Smooth muscle cell (in vitro differentiated cells): ENCODE data around the gene PKP2. TPM values are rescaled to one million over a fixed set of nuclear protein-coding genes. Genes with fewer than 3 reads are reported as not detected.

ENCODE experiments used
- DNase-seq: peaks from one replicate; lab custom pipeline; 2025; ENCODE audit not compliant: unreplicated experiment; lab: John Stamatoyannopoulos, UW
- H2AFZ ChIP-seq: fragments of 200-600 bp; sonication (generic); 2 replicates; pipeline ENCODE4 v1.6.0; 2016; ENCODE audit warnings: antibody characterized with exemption, low read depth, mild to moderate bottlenecking
- H3F3A ChIP-seq: fragments of 200-600 bp; sonication (generic); 2 replicates; pipeline ENCODE4 v1.6.0; 2017; ENCODE audit warnings: antibody characterized with exemption, low read depth
- H3K27ac ChIP-seq: fragments of 200-600 bp; sonication (generic); 2 replicates; pipeline ENCODE4 v1.5.1; 2016; ENCODE audit warnings: low read depth, mild to moderate bottlenecking
- H3K27me3 ChIP-seq: fragments of 200-600 bp; sonication (generic); 2 replicates; pipeline ENCODE4 v1.6.1; 2016; ENCODE audit warnings: low read depth, mild to moderate bottlenecking
- H3K36me3 ChIP-seq: fragments of 200-600 bp; sonication (generic); 2 replicates; pipeline ENCODE4 v1.5.1; 2016; ENCODE audit warnings: low read depth
- H3K4me1 ChIP-seq: fragments of 200-600 bp; sonication (generic); 2 replicates; pipeline ENCODE4 v1.5.1; 2016; ENCODE audit warnings: low read depth
- H3K4me2 ChIP-seq: fragments of 200-600 bp; sonication (generic); 2 replicates; pipeline ENCODE4 v1.6.0; 2016; ENCODE audit warnings: mild to moderate bottlenecking
- H3K4me3 ChIP-seq: fragments of 200-600 bp; sonication (generic); 2 replicates; pipeline ENCODE4 v1.5.1; 2016; ENCODE audit warnings: mild to moderate bottlenecking
- H3K79me2 ChIP-seq: fragments of 200-600 bp; sonication (generic); 2 replicates; pipeline ENCODE4 v1.6.0; 2016; ENCODE audit warnings: low read depth, mild to moderate bottlenecking
- H3K9ac ChIP-seq: fragments of 200-600 bp; sonication (generic); 2 replicates; pipeline ENCODE4 v1.6.0; 2016; ENCODE audit warnings: low read depth
- H3K9me3 ChIP-seq: fragments of 200-600 bp; sonication (generic); replicated peaks from 2 replicates; pipeline ENCODE4 v1.5.1; 2016; ENCODE audit warnings: low read depth
- H4K20me1 ChIP-seq: fragments of 200-600 bp; sonication (generic); 2 replicates; pipeline ENCODE4 v1.6.0; 2016; ENCODE audit warnings: low read depth
- CTCF ChIP-seq: fragments of 200-600 bp; sonication (generic); IDR thresholded peaks from 2 replicates; pipeline ENCODE4 v1.5.1; 2017; ENCODE audit warnings: borderline replicate concordance, mild to moderate bottlenecking, antibody characterized with exemption; ENCODE audit not compliant: insufficient read depth, poor library complexity, severe bottlenecking
- WGBS: methylation state at CpG from one replicate; pipeline ENCODE4 v1.1.7; 2016; ENCODE audit warnings: low lambda C conversion rate; 5-methylcytosine and 5-hydroxymethylcytosine counted together
- polyA plus RNA-seq: library from polyadenylated mRNA; unstranded; fragments of >200 nt; fragmentation: Nextera tagmentation; extraction: Ambion mirVana; gene quantifications from 2 replicates; pipeline ENCODE4 v1.2.1, GENCODE V29; 2016
- total RNA-seq: library from RNA; depleted of rRNA; stranded (reverse); fragments of >200 nt; gene quantifications from 2 replicates; pipeline ENCODE4 v1.2.3, GENCODE V29; 2014

Gene PKP2
- total and polyA plus RNA-seq, 2 experiments from 2014 or later: 7.3 to 22.3 TPM

GRCh38 chr12:32765906-32766305 is 130.7 kb downstream of the PKP2 start:
- H3K4me3 ChIP-seq: no peak overlapping the region
- no peak overlapping the region for H3K9ac ChIP-seq
- no peak overlapping the region for H3K4me2 ChIP-seq
- H3K27me3 ChIP-seq: no peaks in the 10 kb centered on the region
- no peaks in the 10 kb centered on the region for H3K79me2 ChIP-seq
- no peak overlapping the region for H3K27ac ChIP-seq
- no peaks in the 10 kb centered on the region for H3F3A ChIP-seq
- no peaks in the 10 kb centered on the region for H3K9me3 ChIP-seq
- H2AFZ ChIP-seq: no peak overlapping the region
- DNase-seq: no peak
- 94% methylated on average over 4 of the region's 4 CpGs for WGBS
- TF ChIP-seq CTCF: no peak
- no peaks in the 10 kb centered on the region for H3K36me3 ChIP-seq
- no peaks in the 10 kb centered on the region for H4K20me1 ChIP-seq
- peaks cover 14% of the 10 kb centered on the region for H3K4me1 ChIP-seq

GRCh38 chr12:32761716-32762115 is 134.9 kb downstream of the PKP2 start:
- WGBS: 85% methylated on average over 1 of the region's 1 CpG
- H3K4me1 ChIP-seq: no peaks in the 10 kb centered on the region
- H3K4me2 ChIP-seq: no peak overlapping the region
- no peak overlapping the region for H3K4me3 ChIP-seq
- H3K9ac ChIP-seq: no peak overlapping the region
- no peaks in the 10 kb centered on the region for H3F3A ChIP-seq
- no peaks in the 10 kb centered on the region for H3K36me3 ChIP-seq
- H3K79me2 ChIP-seq: no peaks in the 10 kb centered on the region
- H3K27ac ChIP-seq: no peak overlapping the region
- H4K20me1 ChIP-seq: no peaks in the 10 kb centered on the region
- H3K27me3 ChIP-seq: no peaks in the 10 kb centered on the region
- H3K9me3 ChIP-seq: no peaks in the 10 kb centered on the region
- H2AFZ ChIP-seq: no peak overlapping the region
- no peak for TF ChIP-seq CTCF
- DNase-seq: no peak

- Histone ChIP-seq H3K79me2 (peaks cover 21% of the 10 kb centered on the region), H3K36me3 (peaks cover 3% of the 10 kb centered on the region), H2AFZ (no peak overlapping the region), H3K9ac (no peak overlapping the region), H4K20me1 (no peaks in the 10 kb centered on the region), H3K4me1 (peaks cover 8% of the 10 kb centered on the region), H3K4me3 (no peak overlapping the region), H3K27me3 (no peaks in the 10 kb centered on the region), H3K9me3 (no peaks in the 10 kb centered on the region), H3F3A (no peaks in the 10 kb centered on the region), H3K27ac (no peak overlapping the region), H3K4me2 (no peak overlapping the region)
- DNase-seq: no peak
- no peak for TF ChIP-seq CTCF
- WGBS: 98% methylated on average over 3 of the region's 3 CpGs
Measured at GRCh38 chr12:32757157-32757556, 139.4 kb downstream of the PKP2 start.

- no peaks in the 10 kb centered on the region for H3K27me3 ChIP-seq
- H3K27ac ChIP-seq: no peak overlapping the region
- no peaks in the 10 kb centered on the region for H4K20me1 ChIP-seq
- TF ChIP-seq CTCF: no peak
- DNase-seq: no peak
- H3K4me3 ChIP-seq: peak overlapping the region; percentile 79
- no peak overlapping the region for H3K9ac ChIP-seq
- H3K4me1 ChIP-seq: peaks cover 8% of the 10 kb centered on the region
- H3K9me3 ChIP-seq: no peaks in the 10 kb centered on the region
- H2AFZ ChIP-seq: no peak overlapping the region
- 36% methylated on average over 8 of the region's 8 CpGs for WGBS
- peaks cover 9% of the 10 kb centered on the region for H3K36me3 ChIP-seq
- peak overlapping the region; percentile 97 for H3K4me2 ChIP-seq
- peaks cover 25% of the 10 kb centered on the region for H3K79me2 ChIP-seq
- no peaks in the 10 kb centered on the region for H3F3A ChIP-seq
Measured at GRCh38 chr12:32756476-32757066, 140.0 kb downstream of the PKP2 start.
